ENCODE measurements around the gene RELN. TPM values are rescaled to one million over a fixed set of nuclear protein-coding genes. Genes with fewer than 3 reads are reported as not detected.
"Not testable (repeated sequence)": the region's sequence is repeated elsewhere in the genome, so short reads cannot be mapped to it uniquely, and the experiment has no call there.

The RELN gene
- total and polyA plus RNA-seq, 5 donors, result 1.1 to 4.1 (median 1.4) TPM

DNA sequence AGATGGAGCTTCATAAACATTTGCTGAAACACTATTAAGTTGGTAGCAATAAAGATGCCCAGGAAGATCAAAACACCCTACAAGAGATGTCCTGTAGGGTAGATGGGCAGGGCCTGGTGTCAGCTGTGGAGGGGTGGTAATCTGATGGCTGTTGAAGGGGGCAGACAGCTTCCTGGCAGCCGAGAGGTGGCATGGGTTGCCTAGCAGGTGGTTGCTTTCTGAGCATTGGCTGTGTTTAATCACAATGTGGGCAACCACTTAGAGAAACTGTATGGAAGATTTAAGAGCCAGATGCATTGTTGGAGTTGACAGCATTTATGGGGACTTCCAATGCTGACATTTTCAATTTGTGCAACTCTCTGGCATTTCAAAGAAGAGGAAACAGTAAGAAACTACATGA, 463.5 kb downstream of the RELN start:
- Histone ChIP-seq H3K27ac (ENCODE audit: low read length) (no peak overlapping the region), H3K9me3 (ENCODE audit: control insufficient read depth, low read length) (no peaks in the 10 kb centered on the region), H3K4me3 (ENCODE audit: low read length) (no peak overlapping the region), H3K4me1 (ENCODE audit: control insufficient read depth, insufficient read depth, low read length) (no peaks in the 10 kb centered on the region), H3K27me3 (ENCODE audit: control insufficient read depth, insufficient read depth) (no peaks in the 10 kb centered on the region)
- intact Hi-C loops (cut with DNase I), result no loop called here
- WGBS, result 30% methylated on average over 1 of the region's 1 CpG
- ATAC-seq (no peak), DNase-seq (no peak)

DNA sequence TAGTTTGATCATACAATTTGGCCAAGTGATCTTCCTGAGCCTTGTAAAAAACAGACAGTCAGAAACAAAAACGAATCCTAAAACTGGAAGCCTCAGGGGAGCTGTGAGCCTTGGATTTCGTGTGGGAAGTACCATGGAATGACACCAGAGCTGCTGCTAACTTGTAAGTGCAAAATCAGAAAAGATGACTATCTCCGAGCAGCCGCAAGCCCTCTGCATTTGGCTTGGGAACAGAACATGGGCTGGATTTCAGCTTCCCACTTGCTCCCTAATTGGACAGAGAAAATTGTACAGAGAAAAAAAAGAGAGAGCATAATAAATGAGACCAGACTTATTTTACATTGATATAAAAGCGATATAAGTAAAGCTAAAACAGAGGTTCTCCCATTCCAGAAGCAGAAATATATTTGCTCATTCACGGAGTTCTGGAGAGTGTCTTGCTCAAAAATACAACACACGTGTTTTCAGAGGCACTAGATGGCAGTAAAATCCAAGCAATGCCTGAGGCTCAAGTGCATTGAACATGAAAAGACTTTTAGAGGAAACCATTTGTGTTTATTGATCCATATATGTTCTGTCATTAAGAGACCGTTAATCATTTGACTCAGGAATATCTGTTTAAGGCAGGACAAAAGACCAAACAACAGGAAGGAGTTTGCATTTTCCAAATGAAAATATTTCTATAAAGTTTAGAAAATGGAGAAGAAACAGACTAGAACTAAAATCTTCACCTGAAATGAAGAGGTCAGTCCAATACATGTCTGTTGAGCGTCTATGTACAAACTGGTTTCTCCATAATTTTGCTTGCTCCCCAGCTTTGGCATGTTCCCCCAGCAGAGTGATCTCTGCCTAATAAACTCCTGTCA, 465.2 kb downstream of the RELN start:
- Histone ChIP-seq H3K4me3 (ENCODE audit: low read length) (no peak overlapping the region), H3K27ac (ENCODE audit: low read length) (no peak overlapping the region), H3K27me3 (ENCODE audit: control insufficient read depth, insufficient read depth) (no peaks in the 10 kb centered on the region), H3K9me3 (ENCODE audit: control insufficient read depth, low read length) (no peaks in the 10 kb centered on the region), H3K4me1 (ENCODE audit: control insufficient read depth, insufficient read depth, low read length) (no peaks in the 10 kb centered on the region)
- WGBS, result 30% methylated on average over 9 of the region's 9 CpGs
- intact Hi-C loops (cut with DNase I), result no loop called here
- DNase-seq (no peak), ATAC-seq (peak in 1 of 2 donors; percentile 39)

DNA sequence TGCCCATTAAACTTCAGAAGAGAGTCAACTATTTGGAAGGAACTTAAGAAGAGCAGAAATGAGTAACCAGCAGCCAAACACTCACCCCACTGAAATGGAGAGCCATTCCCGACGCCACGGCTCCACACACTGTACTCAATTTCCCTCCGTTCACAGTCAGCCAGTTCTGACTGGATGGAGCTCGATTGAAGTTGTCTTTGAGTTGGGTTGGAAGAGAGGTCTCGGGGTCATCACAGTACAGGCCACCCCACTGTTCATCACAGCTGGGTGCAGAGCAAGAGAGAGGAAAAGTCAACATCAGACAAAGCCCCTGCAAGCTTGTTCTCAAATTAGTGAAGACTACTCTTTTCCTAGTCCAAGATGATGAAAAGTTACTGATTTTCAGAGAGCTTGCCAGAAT, 467.5 kb downstream of the RELN start:
- DNase-seq (no peak), ATAC-seq (no peak)
- H3K4me1 ChIP-seq (ENCODE audit: control insufficient read depth, insufficient read depth, low read length), result no peaks in the 10 kb centered on the region
- H3K27me3 ChIP-seq (ENCODE audit: control insufficient read depth, insufficient read depth), result no peaks in the 10 kb centered on the region
- no peak overlapping the region for H3K27ac ChIP-seq (ENCODE audit: low read length)
- WGBS, result 59% methylated on average over 6 of the region's 6 CpGs
- H3K9me3 ChIP-seq (ENCODE audit: control insufficient read depth, low read length), result no peaks in the 10 kb centered on the region
- intact Hi-C loops (cut with DNase I), result no loop called here
- no peak overlapping the region for H3K4me3 ChIP-seq (ENCODE audit: low read length)

DNA sequence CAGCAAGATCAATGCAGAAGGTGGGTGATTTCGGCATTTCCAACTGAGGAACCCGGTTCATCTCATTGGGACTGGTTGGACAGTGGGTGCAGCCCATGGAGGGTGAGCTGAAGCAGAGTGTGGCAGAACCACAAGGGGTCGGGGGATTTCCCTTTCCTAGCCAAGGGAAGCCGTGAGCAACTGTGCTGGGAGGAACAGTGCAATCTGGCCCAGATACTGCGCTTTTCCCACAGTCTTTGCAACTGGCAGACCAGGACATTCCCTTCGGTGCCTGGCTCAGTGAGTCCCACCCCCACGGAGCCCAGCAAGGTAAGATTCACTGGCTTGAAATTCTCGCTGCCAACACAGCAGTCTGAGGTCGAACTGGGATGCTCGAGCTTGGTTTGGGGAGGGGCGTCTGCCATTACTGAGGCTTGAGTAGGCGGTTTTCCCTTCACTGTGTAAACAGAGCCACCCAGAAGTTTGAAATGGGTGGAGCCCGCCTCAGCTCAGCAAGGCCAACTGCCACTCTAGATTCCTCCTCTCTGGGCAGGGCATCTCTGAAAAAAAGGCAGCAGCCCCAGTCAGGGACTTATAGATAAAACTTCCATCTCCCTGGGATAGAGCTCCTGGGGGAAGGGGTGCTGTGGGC, 484.8 kb downstream of the RELN start:
- DNase-seq (no peak), ATAC-seq (no peak)
- H3K27ac ChIP-seq (ENCODE audit: low read length), result no peak overlapping the region
- WGBS, result 77% methylated on average over 13 of the region's 13 CpGs
- intact Hi-C loops (cut with DNase I), result no loop called here
- no peaks in the 10 kb centered on the region for H3K4me1 ChIP-seq (ENCODE audit: control insufficient read depth, insufficient read depth, low read length)
- no peaks in the 10 kb centered on the region for H3K9me3 ChIP-seq (ENCODE audit: control insufficient read depth, low read length)
- no peak overlapping the region for H3K4me3 ChIP-seq (ENCODE audit: low read length)
- H3K27me3 ChIP-seq (ENCODE audit: control insufficient read depth, insufficient read depth), result no peaks in the 10 kb centered on the region

DNA sequence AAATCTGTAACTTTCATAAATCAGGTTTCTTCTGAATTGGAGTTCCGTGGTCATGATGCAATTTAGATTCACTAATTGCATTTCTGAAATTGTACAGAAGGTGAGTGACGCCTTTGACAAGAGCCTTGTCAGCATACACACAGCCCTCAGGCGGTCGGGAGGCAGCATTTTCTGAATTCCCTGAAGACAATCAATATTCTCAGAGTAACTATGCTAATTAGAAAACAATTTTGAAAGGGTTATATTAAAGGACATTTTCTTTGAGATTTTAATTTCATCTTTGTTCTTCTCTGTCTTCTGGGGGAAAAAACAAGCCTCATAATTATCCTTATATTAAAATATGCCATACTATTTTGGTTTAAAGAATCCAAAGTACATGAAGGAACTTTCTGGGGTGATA, 488.3 kb downstream of the RELN start:
- Histone ChIP-seq H3K4me1 (ENCODE audit: control insufficient read depth, insufficient read depth, low read length) (no peaks in the 10 kb centered on the region), H3K4me3 (ENCODE audit: low read length) (no peak overlapping the region), H3K27me3 (ENCODE audit: control insufficient read depth, insufficient read depth) (no peaks in the 10 kb centered on the region), H3K9me3 (ENCODE audit: control insufficient read depth, low read length) (no peaks in the 10 kb centered on the region), H3K27ac (ENCODE audit: low read length) (no peak overlapping the region)
- 72% methylated on average over 4 of the region's 4 CpGs for WGBS
- ATAC-seq (no peak), DNase-seq (no peak)
- intact Hi-C loops (cut with DNase I), result no loop called here

DNA sequence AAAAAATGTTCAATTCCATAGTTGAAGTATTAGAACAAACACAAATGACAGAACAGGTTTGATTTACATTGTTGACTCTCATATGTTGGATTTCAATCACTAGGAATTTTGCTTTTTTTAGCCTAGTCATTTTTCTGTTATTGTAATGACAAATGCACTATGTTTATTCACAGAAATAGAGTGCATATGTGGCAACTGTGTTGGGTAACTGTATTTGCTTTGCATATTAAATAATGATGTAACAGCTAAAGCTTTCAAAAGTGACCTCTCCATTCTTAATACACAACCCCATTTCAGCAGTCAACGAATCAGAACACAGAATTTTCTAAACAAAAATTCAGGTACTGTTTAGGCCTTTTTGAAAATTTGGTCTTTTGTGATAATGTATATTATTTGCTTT, 489.5 kb downstream of the RELN start:
- H3K9me3 ChIP-seq (ENCODE audit: control insufficient read depth, low read length), result no peaks in the 10 kb centered on the region
- ATAC-seq, result no peak
- no peaks in the 10 kb centered on the region for H3K4me1 ChIP-seq (ENCODE audit: control insufficient read depth, insufficient read depth, low read length)
- 63% methylated on average over 1 of the region's 1 CpG for WGBS
- intact Hi-C loops (cut with DNase I), result no loop called here
- no peak overlapping the region for H3K27ac ChIP-seq (ENCODE audit: low read length)
- H3K27me3 ChIP-seq (ENCODE audit: control insufficient read depth, insufficient read depth), result no peaks in the 10 kb centered on the region
- H3K4me3 ChIP-seq (ENCODE audit: low read length), result no peak overlapping the region
- no peak for DNase-seq

DNA sequence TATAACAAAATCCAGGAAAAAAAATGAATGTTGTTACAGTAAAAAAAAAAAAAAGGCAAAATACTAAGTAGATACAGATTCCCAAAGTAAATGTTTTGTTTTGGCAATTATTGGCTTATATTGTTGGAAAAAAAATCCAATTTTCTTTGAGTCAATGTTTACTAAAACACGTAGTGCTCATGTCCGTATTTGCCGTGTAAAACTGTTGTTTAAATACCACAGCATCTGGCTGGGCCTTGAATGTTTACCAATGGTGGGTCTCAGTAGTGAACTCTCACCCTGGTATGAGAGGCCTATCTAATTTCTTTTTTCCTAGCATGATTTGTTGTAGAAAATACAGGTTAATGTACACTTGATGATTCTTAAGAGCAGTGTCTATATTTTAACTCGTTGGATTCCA, 502.0 kb downstream of the RELN start:
- ATAC-seq, result no peak
- WGBS, result 90% methylated on average over 4 of the region's 4 CpGs
- no peak overlapping the region for H3K27ac ChIP-seq (ENCODE audit: low read length)

DNA sequence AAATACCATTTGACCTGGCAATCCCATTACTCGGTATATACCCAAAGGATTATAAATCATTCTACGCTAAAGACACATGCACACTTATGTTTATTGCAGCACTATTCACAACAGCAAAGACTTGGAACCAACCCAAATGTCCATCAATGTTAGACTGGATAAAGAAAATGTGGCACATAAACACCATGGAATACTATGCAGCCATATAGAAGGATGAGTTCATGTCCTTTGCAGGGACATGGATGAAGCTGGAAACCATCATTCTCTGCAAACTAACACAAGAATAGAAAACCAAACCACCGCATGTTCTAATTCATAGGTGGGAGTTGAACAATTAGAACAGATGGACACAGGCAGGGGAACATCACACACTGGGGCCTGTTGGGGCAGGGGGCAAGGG, 502.6 kb downstream of the RELN start:
- WGBS, result 94% methylated on average over 3 of the region's 3 CpGs
- H3K4me3 ChIP-seq (ENCODE audit: low read length); DNase-seq; H3K27ac ChIP-seq (ENCODE audit: low read length); intact Hi-C loops (cut with DNase I); H3K9me3 ChIP-seq (ENCODE audit: control insufficient read depth, low read length); H3K4me1 ChIP-seq (ENCODE audit: control insufficient read depth, insufficient read depth, low read length); ATAC-seq; H3K27me3 ChIP-seq (ENCODE audit: control insufficient read depth, insufficient read depth): not testable (repeated sequence)

More for the DNA sequence above, 502.0 kb downstream of the RELN start:
- Histone ChIP-seq H3K9me3 (ENCODE audit: control insufficient read depth, low read length) (no peaks in the 10 kb centered on the region), H3K4me1 (ENCODE audit: control insufficient read depth, insufficient read depth, low read length) (no peaks in the 10 kb centered on the region), H3K27me3 (ENCODE audit: control insufficient read depth, insufficient read depth) (no peaks in the 10 kb centered on the region), H3K4me3 (ENCODE audit: low read length) (no peak overlapping the region)
- no peak for DNase-seq
- intact Hi-C loops (cut with DNase I), result no loop called here

DNA sequence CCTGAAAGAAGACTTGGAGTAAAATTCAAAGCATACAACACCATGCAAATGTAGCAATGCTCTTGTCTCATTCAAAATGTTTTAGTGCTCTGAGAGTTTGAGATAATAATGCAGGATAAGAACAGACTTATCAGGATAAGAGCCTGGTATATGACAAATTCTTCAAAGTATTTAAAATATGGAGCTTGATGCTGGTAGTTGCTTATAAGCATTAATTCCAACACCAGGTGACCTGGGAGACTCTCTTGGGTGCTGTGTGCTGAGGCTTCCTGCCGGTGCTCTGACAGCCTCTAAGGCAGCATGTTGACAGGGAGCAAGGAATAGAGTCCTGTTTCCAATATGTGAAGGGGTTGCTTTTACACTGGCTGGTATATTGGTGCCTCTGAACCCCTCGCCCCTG, 508.7 kb downstream of the RELN start:
- no peaks in the 10 kb centered on the region for H3K4me1 ChIP-seq (ENCODE audit: control insufficient read depth, insufficient read depth, low read length)
- no peak for DNase-seq
- no peaks in the 10 kb centered on the region for H3K9me3 ChIP-seq (ENCODE audit: control insufficient read depth, low read length)
- no peak overlapping the region for H3K27ac ChIP-seq (ENCODE audit: low read length)
- 70% methylated on average over 2 of the region's 2 CpGs for WGBS
- peaks cover 4% of the 10 kb centered on the region for H3K27me3 ChIP-seq (ENCODE audit: control insufficient read depth, insufficient read depth)
- ATAC-seq, result no peak
- intact Hi-C loops (cut with DNase I), result no loop called here
- no peak overlapping the region for H3K4me3 ChIP-seq (ENCODE audit: low read length)

DNA sequence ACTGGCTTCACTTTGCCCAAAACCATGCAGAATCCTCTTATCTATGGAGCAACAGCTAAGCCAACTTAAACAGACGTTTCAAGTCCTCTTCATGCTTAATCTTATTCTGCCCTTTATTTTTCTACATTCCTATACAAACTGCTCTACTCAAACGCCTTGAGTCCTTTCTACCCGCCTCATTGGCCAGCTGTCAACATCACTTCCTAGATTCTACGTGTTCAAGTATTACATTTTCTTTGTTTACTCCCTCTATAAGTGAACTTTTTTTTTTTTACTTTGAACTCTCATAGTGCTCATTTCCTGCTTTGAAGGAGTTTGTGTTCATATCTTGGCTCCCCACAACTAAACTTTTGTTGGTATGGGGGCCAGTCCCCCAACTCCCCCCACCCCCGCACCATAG, 514.5 kb downstream of the RELN start:
- Histone ChIP-seq H3K4me3 (ENCODE audit: low read length) (no peak overlapping the region), H3K4me1 (ENCODE audit: control insufficient read depth, insufficient read depth, low read length) (no peaks in the 10 kb centered on the region), H3K27ac (ENCODE audit: low read length) (no peak overlapping the region), H3K27me3 (ENCODE audit: control insufficient read depth, insufficient read depth) (no peaks in the 10 kb centered on the region), H3K9me3 (ENCODE audit: control insufficient read depth, low read length) (no peaks in the 10 kb centered on the region)
- ATAC-seq (no peak), DNase-seq (no peak)
- intact Hi-C loops (cut with DNase I), result no loop called here
- 35% methylated on average over 5 of the region's 5 CpGs for WGBS

DNA sequence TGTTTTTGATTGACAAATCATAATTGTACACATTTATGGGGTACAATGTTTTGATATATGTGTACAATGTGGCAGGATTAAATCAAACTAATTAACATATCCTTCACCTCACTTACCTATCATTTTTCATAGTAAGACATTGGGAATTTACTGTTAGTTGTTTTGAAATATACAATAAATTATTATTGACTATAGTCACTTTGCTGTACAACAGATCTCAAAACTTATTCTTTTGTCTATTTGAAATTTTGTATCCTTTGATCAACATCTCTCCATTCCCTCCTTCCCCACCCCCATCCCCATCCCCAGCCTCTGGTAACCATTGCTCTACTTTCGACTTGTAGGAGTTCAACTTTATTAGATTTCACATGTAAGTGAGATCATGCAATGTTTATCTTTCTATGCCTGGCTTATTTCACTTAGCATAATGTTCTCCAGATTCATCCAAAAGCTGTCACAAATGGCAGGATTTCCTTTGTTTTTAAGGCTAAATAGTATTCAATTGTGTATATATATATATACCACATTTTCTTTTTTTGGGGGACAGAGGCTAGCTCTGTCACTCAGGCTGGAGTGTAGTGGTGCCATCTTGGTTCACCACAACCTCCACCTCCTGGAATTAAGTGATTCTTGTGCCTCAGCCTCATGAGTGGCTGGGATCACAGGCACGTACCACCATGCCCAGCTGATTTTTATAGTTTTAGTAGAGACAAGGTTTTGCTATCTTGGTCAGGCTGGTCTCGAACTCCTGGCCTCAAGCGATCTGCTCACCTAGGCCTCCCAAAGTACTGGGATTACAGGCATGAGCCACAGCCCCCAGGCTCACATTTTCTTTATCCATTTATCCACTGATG, 520.1 kb downstream of the RELN start:
- Histone ChIP-seq H3K27ac (ENCODE audit: low read length) (no peak overlapping the region), H3K4me3 (ENCODE audit: low read length) (no peak overlapping the region), H3K9me3 (ENCODE audit: control insufficient read depth, low read length) (no peaks in the 10 kb centered on the region), H3K4me1 (ENCODE audit: control insufficient read depth, insufficient read depth, low read length) (no peaks in the 10 kb centered on the region), H3K27me3 (ENCODE audit: control insufficient read depth, insufficient read depth) (no peaks in the 10 kb centered on the region)
- ATAC-seq (no peak), DNase-seq (no peak)
- WGBS, result 84% methylated on average over 4 of the region's 4 CpGs
- intact Hi-C loops (cut with DNase I), result no loop called here
